ENCODE measurements around the gene ADRA2B.
"Not testable (repeated sequence)": the region's sequence is repeated elsewhere in the genome, so short reads cannot be mapped to it uniquely, and the experiment has no call there.

Gene ADRA2B

GRCh38 chr2:96065381-96065930, 50.9 kb downstream of the ADRA2B start:
- DNase-seq, result no peak

GRCh38 chr2:96064760-96065159, 51.6 kb downstream of the ADRA2B start:
- DNase-seq, result not testable (repeated sequence)

- not testable (repeated sequence) for DNase-seq
Observed at GRCh38 chr2:96064047-96064675, 52.2 kb downstream of the ADRA2B start.

- not testable (repeated sequence) for DNase-seq
Observed at GRCh38 chr2:96063116-96063899, 53.1 kb downstream of the ADRA2B start.

All from activated CD4-positive, alpha-beta T cell treated with anti-CD3 and anti-CD28 coated beads, Interleukin-2, amount 50 U/mL, for 1 hour (primary cell).